ENCODE data around the gene TNFAIP6.

The TNFAIP6 gene

DNA sequence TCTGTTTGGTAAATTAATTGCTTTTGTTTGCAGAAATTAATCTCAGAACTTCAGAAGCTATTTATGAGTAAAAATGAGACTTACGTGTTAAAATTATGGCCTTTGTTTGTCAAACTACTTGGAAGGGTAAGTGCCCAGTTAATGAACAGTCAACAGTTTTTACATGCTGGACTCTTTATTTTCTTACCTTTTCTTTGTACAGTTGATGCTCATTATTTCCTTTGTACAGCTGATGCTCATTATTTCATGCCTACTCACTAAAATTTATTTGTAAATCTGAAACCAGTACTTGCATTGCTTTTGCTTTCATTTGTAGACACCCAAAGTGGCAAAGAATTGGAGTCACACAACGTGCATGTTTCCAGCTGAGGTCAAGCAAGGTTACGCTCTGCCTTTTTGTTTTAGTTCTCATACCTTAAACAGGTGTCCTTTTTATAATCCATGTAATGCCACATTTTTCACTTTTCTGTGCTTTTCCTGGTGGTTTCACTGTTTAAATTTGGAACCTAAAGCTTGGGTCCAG is 65.6 kb downstream of the TNFAIP6 start:
- DNase-seq, result no peak

GRCh38 chr2:151423760-151424159 is 66.4 kb downstream of the TNFAIP6 start:
- no peak for DNase-seq

Data from OCI-M1 (cell line).